HS-5 (cell line): ENCODE data around the gene SPATA31C2.
"Not testable (repeated sequence)": the region's sequence is repeated elsewhere in the genome, so short reads cannot be mapped to it uniquely, and the experiment has no call there.

Experiments used
- DNase-seq: peaks from one replicate; pipeline ENCODE4 v3.0.0-alpha.2; 2012; ENCODE audit warnings: low read depth

Gene SPATA31C2

DNA sequence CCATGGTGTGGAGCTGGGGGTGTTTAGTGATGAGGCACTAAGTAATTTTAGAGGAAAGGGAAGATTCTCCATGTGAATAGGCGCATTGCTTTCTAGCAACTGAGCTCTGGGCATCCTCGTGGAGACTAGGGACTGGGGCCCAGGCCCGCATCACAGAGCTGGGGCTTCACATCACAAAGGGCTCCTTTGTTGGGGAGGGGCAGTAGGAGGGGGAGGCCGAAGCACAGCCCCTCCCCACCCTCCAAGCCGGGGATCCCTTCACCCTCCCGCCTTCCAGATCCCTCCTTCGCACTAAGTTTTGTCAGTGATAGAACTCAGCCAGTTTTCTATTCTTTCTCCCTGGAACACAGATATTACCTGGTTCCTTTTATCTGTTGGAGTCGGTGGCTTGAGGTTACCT is at the start of gene SPATA31C2:
SPATA31C2 (minus strand) TSS at position 101 of the 400 bp plus-strand sequence; CDS start at position 72, 29 bp downstream.
- not testable (repeated sequence) for DNase-seq

DNA sequence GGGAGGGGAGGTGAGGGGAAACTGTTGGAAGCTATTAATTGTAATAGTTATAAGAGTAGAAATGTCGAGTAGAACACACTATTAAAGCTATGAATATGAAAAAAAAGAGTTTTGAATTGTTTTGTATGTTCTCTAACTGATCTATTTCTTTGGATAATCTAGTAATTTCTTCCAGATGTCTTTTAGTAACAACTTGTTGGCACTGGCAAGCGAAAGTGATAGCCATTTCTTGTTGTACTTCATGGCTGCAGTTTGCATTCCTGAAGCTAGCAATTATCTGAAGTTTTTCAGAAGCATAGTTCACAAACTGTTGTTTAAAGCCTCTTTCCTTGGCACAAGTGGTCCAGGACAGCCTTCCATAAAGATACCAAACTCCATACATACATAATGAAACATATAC is 49.4 kb upstream of the SPATA31C2 start:
- DNase-seq: no peak

DNA sequence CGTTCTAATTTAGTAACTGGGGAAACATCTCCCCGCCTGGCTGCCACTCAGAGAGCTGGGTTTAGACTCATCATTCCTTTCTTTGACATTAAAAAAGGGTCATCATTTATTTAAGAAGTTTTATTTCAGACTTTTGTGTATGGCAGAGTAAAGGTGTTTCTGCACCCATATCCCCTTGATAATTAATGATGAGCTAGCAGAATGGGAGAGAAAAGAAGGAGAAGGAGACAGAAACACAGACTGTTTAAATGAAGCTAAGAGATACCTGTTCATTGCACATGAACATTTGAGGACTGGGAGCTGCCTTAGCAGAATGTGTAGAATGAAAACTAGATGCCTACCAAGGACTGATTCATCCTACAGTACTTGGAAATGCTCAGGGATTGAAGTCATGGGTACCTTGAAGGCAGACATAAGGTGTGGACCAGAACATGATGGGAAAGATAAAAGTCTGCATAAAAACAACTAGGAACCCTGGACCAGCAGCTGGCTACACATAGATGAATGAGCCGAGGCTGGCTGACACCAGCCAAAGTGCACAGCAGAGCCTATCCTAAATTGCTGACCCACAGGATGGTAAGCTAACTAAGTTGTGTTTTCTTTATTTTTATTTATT is 48.3 kb upstream of the SPATA31C2 start:
- DNase-seq: no peak

DNA sequence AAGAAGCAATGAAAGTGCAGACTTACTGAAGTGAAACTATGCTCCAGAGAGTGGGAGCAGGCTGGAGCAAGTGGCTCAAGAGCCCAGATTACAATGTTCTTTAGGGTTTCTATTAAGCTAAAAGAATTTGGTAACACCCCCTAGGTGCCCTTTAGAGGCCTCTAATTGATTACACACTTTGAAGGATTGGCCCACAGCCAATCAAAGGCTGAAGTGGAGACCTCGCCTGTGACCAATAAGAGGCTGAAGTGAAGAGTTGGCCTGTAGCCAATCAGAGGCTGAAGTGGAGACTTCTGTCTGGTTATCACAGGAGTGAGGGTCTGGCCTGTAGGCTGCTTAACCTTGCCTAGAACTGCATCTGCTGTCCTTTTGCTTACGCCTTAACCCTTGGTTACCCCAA is 46.7 kb upstream of the SPATA31C2 start:
- no peak for DNase-seq

DNA sequence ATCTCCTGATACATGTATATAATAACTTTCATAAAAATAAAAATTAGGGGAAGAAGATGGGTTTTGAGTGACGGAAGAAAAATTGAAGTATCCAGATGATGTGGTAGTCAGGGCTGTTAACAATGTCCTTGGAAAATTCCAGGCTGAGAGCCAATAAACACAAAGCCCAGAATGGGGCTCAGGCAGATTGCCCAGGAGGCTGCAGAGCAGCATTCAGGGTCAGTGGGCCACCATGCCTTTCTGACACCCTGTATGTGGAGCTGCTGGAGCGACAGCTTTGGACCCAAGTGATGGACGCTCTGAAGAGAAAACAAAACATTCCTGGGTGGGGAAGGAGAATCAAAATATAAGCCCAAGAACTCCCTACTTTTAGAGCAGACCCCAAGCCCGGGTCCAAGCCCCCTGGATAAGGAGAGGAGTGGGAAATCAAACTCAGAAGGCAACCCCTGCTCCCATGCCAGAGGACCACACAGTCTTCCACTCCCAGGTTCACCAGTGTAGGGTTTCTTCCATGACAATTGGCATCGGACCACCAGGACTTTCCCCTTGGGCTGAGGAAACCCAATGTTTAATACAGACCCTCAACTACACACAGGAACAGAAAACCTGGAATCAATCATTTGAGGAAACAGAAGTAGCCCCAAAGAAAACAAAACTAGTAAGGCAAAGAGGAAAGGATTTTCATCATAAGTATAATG is 45.7 kb upstream of the SPATA31C2 start:
- DNase-seq: no peak

DNA sequence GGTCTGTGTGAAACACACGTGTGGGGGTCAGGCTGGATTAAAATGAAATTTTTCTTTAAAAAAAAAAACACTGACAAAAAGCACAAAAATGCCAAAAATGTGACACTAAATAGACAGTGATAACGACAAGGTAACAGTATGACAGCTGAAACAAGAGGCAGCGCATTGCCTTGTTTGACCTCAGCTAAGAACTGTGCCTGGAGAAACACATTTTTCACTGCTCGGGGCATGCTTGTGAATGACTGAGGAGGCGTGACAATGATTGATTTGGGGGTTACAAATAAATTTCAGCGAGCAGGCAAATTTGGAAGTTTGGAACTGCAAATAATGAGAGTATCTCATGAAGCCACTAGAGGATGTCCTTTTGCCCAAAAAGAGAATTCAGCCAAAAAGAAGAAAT is 44.2 kb upstream of the SPATA31C2 start:
- no peak for DNase-seq

DNA sequence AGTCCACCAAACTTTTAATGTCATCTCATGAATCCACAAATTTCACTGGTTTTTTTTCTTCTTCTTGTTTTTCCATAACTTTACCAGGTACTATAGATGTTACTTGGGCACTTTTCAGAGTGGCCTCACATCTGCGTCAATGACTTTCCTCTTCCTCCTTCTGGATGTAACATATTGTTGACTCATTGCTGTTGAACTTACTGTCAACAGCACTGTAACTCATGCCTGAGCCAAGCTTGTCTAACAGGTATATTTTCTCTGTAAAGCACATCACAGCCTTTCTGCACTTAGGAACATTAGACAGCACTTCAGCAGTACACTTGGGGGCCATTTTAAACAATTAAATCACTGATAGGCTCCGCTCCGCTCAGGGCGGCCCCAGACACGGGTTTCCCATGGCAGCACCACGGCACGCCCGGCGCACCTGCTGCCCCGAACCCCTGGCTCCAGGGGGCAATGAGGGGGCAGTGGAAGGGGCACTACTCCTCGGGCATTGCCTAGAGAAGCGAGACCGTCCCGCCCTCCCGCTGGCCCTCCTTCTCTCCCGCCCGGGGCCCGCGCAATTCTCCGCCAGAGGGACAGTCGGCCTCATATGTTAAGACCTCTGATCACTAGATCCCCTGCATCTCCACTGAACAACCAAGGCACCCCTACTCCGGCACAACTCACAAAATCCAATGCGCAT is 41.9 kb upstream of the SPATA31C2 start:
- no peak for DNase-seq

DNA sequence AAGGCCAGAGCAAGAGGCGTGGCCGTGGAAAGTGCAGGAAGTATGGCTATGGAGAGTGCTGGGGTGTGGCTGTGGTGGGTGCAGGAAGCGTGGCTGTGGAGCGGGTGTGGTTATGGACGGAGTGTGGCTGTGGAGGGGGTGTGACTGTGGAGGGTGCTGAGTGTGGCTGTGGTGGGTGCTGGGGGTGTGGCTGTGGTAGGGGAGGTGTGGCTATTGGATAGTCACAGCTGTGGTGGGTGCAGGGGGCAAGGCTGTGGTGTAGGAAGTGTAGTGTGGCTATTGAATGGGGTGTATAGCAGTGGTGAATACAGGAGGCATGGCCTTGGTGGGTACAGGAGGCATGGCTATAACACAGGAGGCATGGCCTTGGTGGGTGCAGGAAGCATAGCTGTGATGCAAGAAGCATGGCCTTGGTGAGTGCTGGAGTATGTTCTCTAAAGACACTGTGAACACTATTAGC is 40.8 kb upstream of the SPATA31C2 start:
- DNase-seq: no peak

DNA sequence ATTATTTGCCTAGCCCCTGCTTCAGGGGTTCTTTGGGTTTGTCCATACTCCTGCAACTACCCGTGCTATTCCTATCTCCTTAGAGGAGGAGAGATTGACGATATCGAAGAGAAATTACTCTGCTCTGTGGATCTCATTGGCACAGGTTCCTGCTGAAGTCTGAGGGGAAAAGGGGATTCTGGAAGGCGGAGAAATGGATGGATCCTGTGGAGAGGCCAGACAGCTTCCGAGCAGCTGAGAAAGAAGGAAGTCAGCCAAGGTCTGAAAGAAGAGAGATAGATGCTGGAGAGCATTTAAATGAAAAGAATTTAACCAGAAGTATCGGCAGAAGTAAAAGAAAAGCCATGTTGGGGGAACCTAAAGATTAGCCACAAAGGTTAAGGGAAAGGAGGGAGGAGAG is 40.4 kb upstream of the SPATA31C2 start:
- DNase-seq: no peak

DNA sequence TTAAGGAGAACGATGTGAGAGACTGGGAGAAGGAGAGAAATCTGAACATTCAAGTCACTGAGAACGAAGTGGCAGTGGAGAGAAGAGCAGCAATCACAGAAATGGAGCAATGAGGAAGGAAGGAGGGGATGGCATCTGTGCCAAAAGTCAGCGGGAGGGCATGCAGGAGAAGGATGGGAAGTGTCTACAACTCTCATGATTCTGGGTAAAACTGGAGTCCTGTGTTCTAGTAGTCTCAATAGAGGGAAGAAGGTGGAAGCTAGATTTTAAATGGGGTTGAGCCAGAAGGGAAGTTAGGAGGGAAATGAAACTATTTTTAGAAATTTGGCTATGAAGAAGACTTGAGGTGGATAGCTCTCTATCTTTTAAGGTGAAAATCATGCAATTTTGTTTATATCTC is 39.1 kb upstream of the SPATA31C2 start:
- DNase-seq: no peak

DNA sequence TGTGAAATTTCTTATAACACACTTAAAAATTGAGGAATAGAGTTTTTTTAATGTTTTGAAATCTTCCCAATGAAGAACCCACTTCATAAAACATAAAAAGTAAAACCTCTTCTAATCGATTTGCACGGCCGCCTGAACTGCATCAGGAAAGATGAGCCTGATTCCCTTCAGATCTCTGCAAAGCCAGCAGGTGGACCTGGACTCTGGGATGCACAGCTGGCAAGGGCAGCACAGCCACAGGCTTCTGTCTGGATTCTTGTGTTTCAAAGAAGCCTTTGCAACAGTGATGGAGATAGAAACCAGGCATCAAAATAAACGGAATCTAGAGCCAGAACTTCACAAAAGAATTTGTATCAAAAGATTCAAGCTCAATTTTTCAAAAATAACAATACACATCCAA is 36.0 kb upstream of the SPATA31C2 start:
- no peak for DNase-seq

DNA sequence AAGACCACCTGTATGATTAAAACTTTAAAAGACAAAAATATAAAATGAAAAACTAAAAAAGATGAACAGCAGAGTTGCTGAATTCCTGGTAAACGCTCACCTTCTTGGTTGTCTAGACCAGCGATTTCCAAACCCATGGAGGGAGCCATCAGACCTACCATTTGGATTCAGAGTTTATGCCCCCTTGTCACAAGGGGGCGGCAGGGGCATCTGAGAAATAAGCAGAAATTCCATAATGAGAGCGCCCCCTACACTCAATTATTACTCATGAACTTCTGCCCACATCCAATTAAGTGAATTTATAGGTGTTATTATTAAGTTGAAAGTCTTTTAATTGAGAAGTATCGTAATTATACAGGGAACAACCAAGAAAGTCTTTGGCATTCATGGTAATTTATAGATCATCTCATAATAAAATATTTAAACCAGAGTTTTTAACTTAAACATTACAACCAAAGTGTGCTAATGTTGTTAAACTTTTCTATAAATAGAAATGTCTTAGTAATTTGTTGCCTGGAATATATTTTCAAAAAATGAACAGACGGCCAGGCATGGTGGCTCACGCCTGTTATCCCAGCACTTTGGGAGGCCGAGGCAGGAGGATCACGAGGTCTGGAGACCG is 35.2 kb upstream of the SPATA31C2 start:
- peak; percentile 43 for DNase-seq

DNA sequence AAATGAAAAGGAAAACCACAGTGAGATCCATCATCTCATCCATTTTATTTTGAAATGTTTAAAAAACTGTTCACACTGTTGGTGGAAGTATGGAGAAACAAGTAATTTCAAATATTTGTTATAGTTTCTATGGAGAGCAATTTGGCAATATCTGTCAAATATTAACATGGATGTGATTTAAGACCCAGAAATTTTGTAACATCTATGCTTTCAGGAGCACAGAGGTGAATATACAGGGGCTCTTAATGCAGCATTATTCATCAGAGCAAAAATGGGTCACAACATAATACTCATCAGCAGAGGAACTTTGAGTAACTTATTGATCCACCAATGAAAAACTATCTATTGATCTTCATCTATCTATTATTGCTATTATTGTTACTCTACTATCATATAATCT is 31.4 kb upstream of the SPATA31C2 start:
- no peak for DNase-seq

DNA sequence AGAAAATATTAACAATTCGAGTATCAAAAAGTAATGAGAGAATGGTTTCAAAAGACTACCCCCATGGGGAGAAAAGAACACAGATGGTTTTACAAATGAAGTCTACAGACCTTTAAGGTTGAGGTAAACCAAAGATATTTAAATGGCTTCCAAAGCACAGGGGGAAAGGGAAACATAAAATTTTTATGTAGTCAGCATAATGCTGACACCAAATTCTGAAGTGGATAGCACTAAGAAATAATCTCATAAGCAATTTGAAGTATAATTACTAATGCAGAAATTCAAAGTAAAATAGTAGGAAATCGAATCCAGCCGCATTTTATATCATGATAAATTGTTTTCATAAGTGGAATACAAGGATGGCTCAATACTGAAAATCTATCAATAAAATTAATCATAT is 30.3 kb upstream of the SPATA31C2 start:
- no peak for DNase-seq

DNA sequence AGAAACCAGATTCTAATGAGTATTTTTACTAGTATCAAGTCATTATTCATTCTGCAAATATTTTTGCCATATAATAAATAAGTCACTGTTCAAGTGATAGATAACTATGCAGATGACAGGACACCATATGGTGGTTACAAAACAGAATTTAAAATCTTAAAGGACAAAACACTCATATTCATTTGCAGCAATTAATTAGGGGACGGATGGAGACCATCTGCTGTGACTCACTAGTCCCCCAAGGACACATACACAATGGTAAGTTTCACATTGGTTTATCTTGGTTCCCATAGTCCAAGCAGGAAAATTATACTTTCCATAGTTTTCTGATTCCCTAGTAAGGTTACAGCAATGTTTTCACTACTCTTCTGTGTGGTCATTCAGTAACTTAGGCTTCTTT is 28.4 kb upstream of the SPATA31C2 start:
- DNase-seq: no peak

DNA sequence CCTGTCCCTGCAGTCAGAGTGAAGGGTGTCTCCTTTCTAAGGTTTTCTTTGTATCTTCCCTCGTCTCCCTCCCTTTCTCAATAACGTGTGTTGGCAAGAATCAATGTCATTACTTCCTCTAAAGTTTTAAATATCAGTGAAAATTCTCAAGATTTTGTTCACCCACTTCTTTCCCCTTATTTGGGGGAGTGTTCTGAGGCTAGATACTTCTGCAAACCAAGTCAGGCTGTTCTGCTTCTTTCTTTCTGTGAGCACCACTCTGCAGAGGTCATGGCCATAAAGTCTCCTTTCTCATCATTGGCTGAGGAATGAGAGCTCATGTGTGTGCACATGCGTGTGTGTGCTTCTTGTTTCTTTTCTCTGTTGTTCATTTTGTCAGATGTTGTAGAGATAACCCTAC is 26.6 kb upstream of the SPATA31C2 start:
- DNase-seq: no peak

DNA sequence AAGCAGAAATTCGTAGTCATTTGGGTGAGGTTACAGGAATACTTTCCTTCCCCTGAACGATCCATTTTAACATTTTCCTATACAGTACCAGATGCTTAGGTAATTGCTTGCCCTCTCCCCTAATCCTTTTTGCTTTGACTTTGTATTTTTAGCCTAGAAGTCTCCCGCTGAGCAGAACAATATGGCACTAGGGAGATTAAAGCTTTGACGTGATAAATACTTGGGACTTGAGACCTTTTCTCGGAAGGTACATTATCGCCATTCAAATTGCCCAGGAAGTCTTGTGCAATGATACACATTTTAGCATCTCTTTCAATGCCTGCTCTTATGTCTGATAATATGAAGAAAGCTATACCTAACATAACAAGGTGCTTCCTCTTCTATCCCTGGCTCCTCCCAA is 22.9 kb upstream of the SPATA31C2 start:
- no peak for DNase-seq

DNA sequence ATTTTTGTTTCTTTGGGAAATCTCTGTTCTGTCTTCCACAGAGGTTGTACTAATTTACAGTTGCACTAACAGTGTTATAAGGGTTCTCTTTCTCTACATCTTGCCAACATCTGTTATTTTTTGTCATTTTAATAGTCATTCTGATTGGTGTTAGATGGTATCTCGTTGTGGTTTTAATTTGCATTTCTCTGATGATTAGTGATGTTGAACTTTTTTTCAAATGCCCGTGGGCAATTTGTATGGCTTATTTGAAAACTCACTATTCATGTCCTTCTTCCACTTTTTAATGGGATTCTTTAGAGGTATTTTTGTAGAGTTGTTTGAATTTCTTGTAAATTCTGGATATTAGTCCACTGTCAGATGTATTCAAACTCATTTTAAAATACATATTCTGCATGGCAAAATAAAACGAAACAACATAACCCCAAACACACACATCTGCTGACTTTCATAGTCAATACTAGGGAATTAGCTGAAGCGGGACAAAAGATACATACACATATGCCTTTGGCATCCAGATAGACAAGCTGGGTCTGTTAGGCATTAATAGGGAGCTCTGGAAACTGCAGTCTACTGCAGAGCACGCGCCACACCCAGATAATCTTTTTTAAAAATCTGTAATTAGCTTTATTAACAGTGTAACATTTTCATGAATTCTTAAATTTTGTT is 5.8 kb upstream of the SPATA31C2 start:
- no peak for DNase-seq

DNA sequence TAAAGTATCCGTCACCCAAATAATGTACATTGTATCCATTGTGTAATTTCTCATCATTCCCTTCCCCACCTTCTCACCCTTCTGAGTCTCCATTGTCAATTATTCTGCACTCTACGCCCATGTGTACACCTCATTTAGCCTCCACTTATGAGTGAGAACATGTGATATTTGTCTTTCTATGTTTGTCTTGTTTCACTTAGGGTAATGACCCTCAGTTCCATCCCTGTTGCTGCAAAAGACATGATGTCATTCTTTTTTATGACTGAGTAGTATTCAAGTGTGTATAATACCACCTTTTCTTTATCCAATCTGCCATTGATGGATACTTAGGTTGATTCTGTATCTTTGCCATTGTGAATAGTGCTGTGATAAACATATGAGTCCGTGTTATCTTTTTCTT is 4.9 kb upstream of the SPATA31C2 start:
- no peak for DNase-seq

DNA sequence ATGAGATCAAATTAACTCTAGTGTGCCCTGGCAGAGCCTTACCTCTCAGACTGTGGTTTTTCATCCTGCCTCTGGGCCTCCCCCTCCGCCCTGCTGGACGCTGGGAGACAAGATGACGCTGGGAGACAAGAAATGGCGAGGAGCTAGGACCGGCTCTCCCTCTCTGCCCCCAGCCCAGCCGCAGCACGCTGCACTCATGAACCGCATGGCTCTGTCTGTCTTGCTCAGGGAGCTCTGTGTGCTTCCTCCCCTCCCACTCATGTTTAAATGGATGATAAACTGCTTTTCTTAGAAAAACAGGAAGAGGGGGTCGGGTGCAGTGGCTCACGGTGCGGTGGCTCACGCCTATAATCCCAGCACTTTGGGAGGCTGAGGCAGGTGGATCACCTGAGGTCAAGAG is 4.7 kb downstream of the SPATA31C2 start:
- DNase-seq: not testable (repeated sequence)

DNA sequence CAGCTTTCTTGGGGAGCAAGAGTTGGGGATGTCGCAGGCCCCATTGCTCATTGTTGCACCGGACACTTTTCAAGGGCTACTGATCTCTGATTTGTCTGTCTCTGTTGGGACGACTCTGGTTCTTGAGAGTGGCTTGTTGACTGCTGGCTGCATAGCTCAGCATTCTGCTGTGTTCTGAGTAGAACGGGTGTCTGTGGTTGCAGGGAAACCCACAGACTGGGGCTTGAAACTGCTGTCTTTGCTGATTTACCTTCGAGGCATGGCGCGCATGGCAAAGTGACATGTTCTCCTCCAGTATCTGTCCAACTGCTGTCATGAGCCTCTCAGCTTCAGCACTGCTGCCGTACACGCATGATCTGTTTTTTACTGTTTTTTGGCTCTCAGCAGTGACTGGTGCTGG is 8.7 kb downstream of the SPATA31C2 start:
- not testable (repeated sequence) for DNase-seq

DNA sequence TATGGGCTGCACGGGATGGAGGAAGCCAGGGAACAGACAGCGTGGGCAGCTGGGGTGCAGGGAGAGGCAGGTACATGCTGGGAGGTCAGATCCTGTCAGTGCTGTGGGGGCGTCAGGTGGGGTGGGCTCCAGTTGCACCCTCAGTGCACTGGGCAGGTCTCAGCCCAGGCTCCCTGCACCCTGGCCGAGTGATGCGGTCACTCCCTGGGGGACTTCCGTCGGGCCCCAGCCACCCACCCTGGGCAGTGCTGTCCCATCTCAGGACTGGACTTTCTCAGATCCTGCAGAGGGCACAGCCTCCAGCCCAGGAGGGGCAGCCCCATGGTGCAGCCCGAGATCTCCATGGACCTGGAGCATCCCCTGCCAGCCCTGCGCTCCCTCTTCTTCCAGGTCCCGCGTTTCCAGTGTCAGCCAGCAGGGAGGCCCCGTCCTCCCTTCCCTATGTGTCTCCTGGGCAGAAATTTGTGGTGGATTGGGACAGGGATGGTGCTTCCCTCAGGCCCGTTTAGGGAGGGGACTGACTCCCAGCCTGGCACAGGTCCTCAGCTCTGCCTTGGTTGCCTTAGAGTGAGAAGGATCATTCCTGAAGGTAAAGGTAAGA is 10.5 kb downstream of the SPATA31C2 start:
- not testable (repeated sequence) for DNase-seq
